CD4-positive, alpha-beta T cell treated with Interleukin-6 for 4 hours (primary cell): Measurements from ENCODE around the gene EIF3K.

Source experiments
- DNase-seq: peaks from one replicate; pipeline ENCODE4 v3.0.0-alpha.2; 2020; ENCODE audit warnings: mixed read lengths

Gene EIF3K

DNA sequence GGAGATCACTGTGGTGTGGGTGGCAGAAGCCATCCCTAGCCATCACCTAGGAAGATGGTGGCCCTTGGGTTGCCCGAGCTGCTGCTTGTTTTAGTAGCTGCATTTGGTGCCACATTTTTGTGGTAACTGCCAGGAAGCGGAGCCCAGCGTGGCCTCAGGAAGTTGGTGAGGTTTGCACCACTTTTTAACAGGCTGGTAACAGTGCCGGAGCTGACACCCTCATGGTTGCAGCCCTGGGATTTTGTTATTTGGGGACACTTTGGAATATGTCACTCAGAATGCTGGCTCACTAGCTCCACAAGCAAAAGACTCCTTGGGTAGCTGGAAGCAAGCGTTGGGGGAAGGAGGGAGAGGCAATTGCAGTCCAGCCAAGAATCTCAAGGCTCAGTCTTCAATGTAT is 50.6 kb downstream of the EIF3K start:
- peak; percentile 57 for DNase-seq

DNA sequence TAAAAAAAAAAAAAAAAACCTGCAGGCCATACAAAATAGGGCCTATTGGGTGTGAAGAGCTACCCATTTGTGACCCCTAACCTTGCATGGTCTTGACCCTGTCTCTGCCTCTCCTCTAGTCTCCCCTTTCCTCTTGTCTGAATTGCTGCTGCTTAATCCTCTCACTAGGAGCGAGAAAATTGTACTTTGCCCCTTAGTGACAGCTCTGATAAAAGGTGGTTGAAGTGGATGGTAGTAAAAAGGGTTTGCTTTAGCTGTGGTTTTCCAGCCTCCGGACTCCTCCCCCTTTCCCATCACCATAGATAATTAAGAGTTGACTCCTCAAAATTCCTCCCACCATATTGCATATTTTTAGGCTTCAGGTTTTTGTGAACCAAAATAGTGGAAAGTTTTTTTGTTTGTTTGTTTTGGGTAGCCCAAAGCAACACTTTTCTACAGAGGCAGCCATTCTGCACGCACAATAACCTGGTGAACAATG is 52.0 kb downstream of the EIF3K start:
- no peak for DNase-seq

DNA sequence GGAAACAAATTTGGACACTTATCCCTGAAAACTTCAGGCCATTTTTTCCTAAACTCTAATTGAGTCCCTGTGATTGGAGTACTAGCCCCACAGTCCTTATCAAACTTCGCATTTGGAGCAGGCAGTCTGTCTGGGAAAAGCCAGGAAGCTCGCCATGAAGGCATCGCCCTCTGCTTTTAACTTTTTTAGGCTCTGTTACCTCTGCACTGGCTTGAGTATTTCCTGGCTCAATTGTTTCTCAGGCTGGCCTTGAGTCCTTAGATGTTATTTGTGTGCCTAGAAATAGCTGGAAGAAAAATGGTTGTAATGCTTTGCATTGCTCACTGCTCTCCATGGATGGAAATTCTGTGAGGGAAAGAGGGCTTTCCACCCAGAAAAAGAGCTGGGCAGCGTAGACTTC is 52.7 kb downstream of the EIF3K start:
- no peak for DNase-seq

DNA sequence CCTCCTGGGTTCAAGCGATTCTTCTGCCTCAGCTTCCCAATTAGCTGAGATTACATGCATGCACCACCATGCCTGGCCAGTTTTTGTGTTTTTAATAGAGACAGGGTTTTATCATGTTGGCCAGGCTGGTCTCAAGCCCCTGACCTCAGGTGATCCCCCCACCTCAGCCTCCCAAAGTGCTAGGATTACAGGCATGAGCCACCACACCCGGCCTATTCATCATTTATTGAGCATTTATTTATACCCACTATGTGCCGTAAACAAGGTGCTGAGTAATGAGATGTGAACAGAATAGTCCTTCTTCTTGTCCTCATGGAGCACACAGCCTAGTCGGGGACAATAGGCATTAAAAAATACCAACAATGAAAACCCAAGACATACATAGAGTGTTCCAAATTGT is 54.0 kb downstream of the EIF3K start:
- DNase-seq: no peak

DNA sequence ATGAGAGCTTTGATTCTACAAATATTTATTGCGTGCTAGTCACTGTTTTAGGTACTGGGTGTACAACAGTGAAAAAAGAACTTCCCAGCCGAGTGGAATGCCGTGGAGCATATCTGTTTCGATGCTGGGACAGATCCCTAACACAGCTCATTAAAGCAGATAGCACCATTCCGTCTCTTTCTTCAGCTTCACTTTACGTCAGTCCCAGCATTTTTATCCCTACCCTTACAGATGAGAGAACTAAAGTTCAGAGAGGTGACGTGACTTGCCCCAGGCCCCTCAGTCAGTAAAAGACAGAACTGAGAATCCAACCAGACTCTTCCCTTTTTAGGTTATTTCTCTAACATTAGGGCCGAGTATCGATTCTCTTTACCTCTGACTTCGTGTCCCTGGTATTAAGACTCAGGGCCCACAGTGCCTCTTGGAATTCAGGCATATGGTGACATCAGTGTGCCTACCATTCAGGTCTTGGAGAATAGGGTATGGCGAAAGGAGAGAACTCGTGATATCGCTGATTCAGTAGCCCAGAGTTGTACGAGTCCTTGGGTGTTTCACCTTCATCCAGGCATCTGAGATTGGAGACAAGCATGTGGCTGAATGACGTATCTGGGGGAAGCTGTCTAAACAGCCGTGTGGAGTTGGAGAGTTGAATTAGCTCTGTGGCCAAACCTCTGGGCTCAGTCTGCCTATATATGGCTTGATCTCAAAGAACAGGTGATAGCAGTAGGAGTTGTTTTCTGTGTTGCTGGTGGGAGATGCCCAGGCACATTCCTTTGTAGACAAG is 55.6 kb downstream of the EIF3K start:
- no peak for DNase-seq

DNA sequence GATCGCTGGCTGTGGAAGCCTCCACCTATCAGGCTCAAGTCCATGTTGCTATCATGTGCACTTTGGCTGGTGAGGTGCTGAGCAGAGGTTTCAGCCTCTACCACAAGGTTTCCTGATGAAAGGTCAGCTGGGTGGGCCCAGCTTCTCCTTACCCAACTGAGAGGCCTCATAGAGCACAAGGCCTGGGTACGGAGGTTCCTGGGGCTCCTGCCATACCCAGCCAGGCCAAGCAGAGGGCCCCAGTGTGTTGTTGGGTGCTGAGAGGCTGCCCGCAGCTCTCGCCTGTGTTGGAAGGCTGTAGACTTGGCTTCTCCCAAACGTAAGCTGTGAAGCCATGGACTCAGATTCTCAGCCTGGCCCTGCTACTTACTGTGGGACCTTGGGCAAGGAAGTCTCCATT is 56.6 kb downstream of the EIF3K start:
- DNase-seq: no peak

DNA sequence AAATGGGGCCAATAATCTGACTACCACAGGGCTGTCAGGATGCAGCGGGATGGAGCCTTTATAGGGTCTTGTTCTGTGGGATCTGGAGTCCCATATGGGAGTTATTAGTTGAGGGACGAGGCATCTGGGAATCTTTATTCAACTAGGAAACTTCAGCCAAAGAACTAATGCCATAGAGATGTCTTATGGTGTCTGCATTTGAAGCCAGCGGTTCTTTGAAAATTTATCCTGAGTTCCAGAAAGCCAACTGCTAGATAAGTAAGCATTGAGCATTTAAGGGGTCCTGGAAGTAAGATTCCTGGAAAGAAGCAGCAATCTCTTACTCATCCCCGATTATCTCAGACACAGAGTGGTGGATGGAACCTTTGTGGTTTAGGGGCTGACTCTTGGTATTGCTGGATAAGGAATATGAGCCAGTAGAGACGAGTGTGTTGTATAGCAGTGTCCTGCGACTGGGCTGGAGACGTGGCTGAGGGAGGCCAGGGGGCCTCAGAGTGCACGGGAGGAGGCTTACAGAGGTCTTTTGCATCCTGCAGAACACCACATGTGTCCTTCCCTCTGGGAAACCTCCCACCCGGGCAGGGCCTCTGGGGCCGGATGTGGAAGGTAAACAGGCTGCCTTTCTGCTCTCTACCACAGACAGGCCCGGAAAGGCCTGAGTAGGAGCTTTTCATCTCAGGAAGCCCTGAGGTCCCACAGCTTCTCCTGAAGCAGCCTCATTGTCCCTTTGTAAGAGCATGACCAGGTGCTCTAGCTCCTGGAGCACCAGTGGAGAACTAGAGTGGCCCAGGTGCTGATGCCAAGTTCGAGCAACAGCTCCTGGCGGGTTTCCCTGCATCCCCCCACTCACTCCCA is 57.3 kb downstream of the EIF3K start:
- no peak for DNase-seq

DNA sequence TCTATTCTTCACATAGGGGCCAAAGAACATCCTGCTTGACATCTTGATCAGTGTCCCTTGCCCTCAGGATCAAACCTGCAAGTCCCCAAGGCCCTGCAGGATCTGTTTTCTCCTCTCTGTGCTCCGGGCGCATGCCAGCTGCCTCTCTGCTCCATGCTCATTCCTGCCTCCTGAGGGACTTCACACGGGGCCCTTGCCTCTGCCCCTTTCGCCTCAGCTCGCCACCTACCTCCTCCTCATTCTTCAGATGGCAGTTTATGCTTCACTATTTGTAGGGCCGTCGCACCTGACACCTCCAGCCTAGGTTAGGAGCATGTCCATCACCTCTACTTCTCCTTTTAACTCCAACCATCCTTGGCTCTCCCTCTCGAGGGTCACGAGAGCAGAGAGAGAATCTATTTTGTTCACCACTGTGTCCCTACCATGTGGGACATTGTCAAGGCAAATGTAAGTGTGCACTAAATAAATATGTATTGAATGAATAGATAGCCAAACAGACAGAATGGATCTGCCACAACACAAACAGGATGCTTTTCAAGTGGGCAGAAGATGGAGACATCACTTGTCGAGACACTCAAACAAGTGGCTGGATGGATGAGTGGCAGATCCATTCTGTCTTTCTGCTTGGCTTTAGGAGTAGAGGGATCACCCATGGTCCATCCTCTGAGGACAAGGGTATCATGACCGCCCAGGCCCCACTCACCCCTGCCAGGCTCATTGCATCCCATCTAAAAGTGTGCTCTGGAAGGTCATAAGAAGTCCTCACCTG is 58.1 kb downstream of the EIF3K start:
- no peak for DNase-seq

DNA sequence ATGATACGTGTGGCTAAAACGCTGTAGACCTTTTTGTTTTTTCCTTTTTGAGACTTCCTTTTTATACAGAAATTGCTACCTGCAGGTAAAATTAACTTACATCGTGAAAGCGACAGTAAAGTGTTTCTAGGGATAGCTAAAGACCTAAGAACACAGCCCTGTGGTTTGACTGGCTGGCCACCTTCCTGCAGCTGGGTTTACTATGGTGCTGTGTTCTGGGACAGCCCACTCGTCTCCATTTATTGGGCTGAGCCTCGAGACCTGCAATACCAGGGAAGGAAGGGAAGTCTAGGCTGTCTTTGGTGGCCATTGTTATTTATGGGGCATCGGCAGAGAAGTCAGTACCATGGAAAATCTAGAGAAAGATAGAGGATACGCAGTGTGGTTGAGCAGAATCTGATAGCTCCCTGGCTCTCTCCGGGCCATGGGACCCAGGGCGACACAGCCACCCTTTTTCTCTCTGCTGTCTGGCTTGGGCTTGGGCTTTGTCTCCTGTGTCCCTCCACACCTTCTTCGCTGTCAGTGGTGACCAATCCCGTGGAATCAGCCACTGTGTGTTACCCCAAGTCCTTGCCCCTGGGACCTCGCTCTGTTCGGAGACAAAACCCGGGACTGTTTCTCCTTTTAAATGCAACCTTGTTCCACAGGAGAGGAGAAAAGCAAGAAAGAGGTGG is 59.4 kb downstream of the EIF3K start:
- DNase-seq: no peak

DNA sequence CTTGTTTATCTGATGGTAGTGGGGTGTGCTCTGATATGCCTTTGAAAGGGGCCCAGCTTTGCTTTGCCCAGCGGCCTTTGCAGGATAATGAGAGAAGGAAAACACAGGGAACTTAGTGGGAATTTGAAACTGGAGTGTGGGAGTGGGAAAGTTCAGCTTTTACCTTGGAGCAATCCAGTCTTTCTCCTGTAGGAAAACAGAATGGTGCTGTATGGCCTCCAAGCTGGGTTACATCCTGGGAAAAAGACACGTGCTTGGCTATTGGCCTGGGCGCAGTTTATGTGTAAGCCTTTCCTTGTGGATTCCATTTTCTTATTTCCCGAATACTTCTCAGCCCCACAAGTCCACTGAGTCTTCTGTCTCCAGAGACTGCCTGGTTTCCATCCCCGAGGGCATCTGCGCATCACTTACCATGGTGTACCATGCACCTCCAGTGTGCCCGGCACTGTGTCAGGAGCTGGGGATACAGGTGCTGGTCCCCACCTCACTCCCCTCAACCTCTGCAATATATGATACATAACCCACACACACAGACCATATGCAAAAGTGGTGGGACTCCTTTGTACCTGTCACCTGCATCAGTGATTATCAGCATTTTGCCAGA is 60.0 kb downstream of the EIF3K start:
- DNase-seq: no peak

DNA sequence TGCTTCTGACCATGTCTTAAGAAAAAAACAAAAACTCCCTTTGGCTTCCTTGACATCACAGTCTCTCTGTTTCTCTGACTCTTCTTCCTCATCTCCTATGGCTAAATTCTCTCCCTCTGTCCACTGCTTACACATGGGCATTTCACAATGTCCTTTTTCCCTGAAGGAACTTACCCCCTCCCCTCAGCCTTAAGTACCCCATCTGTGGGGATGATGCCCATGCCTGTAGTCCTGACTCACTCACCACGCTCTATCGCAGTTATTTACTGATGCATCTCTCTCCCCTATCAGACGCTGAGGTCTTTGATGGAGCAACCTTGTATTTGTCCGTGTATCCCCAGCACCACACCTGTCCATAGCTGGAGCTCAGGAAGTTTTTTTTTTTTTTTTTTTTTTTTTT is 60.9 kb downstream of the EIF3K start:
- DNase-seq: no peak

DNA sequence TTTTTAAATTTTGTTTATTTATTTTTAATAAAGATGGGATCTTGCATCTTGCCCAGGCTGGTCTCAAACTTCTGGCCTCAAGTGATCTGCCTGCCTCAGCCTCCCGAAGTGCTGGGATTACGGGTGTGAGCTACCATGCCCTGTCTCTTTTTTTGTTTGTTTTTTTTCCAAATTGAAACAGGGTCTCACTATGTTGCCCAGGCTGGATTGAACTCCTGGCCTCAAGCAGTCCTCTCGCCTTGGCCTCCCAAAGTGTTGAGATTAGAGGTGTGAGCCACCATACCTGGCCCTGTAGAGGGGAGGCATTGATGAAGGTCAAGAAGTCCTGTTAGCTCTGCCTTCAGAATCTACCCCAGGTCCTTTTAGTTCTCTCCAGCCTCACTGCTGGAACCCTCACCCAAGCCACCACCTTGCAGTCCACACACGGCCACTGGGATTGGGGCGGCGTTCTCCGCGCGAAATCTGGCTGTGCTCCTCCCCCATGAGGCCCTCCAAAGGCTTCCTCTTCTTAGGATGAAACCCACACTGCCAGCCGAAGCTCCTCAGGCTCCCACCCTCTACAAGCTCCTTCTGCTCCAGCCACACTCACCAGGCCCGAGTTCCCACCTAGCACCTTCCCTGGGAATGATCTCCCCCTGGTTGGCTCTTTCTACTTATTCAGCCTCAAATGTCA is 63.3 kb downstream of the EIF3K start:
- DNase-seq: no peak

DNA sequence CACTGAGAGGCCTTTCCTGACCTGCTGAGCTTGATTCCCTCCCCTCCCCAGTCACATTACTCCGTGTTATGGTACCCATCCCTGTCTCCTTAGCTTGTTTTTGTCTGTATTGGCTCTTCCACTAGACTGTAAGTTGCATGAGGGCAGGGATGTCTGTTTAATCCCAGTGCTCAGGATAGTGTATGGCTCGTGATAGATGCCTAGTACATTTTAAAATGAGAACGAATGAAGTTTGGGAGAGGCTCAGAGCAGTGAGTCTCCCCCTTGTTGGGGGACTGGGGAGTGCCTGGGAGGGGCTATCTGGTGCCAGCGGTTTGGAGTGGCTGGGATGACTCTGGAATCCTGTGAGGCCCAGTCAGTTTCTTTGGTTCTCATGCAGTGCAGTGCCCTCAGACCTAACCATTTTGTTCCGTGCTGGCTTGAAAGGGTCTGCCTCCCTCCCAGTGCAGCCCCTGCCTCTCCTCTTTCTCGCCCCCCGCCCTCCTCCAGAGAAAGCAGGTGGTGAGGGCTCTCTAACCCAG is 63.9 kb downstream of the EIF3K start:
- DNase-seq: no peak

DNA sequence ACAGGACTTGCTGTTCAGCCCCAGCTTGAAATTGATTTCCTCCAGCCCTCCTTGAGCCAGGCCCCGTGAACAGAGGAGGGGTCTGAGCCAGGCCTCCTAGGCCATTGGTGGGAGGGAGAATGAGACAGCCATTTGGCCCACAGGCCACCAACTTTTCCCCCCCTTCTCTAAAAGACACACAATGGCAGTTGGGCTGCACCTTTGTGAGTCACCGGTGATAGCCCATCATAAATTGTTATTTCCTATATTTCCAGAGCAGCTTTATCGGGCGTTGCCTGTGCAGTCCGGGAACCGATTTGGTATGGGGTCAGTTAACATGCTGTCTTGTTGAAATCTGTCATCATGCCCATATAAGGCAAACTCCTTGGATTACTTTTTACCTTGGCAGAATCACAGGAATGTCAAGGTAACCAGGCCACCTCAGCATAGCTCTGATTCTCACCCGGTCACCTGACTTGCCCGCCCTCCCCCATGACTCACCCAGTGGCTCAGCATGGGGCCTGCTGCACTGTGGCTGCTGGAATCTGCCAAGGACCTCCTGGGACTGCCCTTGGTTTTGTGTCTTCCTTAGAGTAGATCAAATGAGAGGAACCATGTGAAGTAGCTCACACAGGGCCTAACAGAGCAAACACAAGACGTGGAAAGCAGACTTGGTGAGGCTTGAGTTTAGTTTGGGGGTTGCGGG is 64.5 kb downstream of the EIF3K start:
- peak; percentile 69 for DNase-seq

DNA sequence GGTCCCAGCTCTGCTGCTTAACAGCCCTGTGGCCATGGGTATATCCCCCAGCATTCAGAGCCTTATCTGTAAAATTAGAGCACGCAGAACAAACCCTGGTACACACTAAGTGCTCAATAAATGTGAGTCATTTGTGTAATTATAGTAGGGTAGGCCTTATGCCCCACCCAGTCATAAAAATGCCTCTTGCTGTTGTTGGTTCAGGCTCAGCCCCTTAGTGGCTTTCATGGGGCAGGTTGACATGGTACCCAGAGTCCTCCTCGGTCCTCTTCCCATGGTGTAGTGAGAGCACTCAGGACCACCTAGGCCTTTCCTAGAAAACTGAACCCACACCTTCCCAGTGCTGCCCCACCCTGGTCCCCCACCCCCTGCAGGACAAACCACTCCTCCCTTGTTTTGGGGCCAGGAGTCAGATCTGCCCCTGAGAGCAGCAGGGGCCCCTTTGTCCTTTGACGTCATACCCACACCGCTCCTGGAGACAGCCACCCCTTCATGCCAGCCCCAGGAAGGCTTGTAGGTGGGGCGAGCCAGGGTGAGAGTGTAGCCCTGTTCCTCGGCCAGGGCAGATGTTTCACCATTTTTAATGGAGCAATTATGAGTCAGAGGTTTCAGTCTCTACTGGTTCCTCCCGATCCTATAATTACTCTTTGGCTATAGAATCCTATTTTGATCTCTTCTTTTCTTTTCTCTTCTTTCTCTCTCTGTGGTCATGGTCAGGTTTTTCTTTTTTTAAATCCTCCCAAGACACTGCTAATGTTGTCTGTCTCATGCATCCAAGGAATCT is 65.3 kb downstream of the EIF3K start:
- peak; percentile 21 for DNase-seq

DNA sequence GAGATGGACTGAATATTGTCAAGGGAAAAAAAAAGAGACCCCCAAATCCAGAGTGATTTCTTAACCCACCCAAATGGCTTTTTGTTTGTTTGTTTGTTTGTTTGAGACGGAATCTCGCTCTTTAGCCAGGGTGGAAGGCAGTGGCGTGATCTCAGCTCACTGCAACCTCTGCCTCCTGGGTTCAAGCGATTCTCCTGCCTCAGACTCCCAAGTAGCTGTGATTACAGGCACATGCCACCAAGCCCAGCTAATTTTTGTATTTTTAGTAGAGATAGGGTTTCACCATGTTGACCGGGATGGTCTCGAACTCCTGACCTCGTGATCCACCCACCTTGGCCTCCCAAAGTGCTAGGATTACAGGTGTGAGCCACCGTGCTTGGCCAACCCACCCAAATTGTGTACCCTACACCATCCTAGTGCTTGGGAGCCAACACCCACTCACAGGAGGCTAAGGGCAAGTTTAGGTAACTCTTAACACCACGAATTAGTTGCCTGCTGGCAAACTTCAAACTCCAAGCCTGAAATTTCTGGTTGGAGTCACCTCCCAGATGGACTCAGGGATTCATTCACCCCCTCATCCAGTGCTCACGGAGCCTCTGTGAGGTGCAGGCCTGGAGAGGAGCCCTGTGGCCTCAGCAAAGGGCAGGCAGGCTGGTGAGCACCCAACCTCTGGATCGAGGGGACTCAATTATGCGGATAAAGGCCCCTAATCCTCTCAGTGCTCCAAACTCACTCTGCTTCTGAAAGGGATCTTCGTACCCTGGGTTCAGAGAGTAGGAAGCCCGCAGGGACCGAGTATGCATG is 66.1 kb downstream of the EIF3K start:
- no peak for DNase-seq

DNA sequence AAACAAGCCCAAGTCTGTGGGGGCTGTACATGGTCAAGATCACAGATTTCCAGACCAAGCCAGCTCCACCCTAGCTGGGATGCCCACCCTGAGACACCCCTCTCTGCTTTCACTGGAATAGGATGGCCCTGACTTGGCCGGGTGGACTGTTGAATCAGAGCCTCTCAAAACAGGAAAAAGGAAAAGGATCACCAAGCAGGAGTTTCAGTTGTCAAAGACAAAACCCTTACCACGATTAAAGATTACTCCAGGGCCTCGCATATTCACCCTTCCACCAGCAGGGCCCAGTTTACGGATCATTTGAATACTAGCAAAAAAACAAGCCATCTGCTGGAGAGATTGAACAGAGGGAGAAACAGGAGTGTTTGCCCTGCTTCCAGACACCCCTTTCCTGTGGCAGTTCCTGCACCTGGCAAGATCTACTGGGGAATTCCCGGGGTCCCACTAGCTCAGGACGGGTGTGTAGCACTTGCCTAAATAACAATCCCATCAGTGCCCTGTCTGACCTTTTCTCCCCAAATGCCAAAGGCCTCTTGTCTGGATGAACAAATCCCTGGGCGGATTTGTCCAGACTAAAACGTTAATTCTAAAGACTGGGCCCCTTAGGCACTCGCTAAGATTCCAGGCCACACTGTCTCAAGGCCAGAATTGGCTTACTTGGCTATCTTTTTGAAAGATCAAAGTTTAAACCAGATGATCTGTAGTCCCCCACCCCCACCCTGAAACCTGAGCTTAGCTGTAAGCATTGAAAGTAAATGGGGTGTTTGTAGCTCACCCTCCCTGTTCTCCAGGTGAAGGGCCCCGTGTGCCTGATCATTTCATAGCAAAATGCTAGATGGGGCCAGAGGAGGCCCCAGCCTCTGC is 66.9 kb downstream of the EIF3K start:
- no peak for DNase-seq

DNA sequence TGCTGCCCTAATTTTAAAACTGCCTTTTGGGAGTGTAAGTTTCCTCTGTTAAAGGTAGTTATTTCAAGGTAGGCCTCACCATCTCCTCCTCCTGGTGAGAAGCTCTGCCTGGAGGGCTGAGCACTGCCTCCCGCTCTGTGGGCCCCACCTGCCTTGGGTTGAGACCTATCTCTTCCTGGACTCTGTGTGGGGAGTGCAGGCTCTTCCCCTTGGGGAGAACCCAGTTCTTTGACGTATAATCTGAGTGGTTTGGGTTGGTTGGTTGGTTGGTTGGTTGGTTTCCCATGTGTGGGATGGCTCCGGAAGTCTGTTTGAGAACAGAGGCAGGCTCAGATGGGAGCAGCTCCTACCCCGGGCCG is 67.5 kb downstream of the EIF3K start:
- peak; percentile 25 for DNase-seq
